SK-N-MC (cell line): Measurements from ENCODE around the gene LMLN.

Experiments used
- EZH2 ChIP-seq: fragments of 200-600 bp; sonication (generic); IDR thresholded peaks from one replicate; pipeline ENCODE4 v1.6.1; 2017; ENCODE audit warnings: antibody characterized with exemption
- FOXP2 ChIP-seq: optimal IDR thresholded peaks from 2 replicates; pipeline ENCODE3; 2011; ENCODE audit warnings: mild to moderate bottlenecking, moderate library complexity; ENCODE audit not compliant: insufficient read depth; ENCODE audit errors: extremely low read length, control extremely low read depth
- POLR2AphosphoS5 ChIP-seq: IDR thresholded peaks from 2 replicates; pipeline ENCODE4 v1.6.1; 2012; ENCODE audit warnings: mild to moderate bottlenecking, low read depth, low read length, borderline replicate concordance

DNA sequence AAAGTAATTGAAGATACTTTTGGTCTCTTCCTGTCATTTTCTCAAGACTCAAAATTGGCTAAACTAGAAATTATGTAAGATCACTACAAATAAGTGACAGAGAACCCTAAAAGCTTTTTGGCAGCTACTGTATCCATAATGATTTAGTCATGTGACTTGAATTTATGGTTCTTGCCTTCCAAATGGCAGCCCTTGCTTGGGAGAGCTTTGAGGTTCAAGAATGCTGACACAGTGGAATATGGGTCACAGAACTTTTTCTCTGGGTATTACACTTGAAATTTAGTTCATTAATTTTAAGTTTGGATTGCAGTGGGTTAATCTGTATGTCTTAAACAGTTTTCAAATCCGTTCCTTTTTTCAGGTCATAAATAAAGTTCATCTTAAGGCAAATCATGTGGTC lies 14.0 kb downstream of the LMLN start:
- no peak for TF ChIP-seq EZH2
- no peak for TF ChIP-seq POLR2AphosphoS5
- no peak for TF ChIP-seq FOXP2
